ENCODE results near the gene IL22RA1. TPM values are rescaled to one million over a fixed set of nuclear protein-coding genes. Genes with fewer than 3 reads are reported as not detected.

IL22RA1 gene
- total and polyA plus RNA-seq, 2 of the 8 experiments (the other 6 are each of a cell fraction or from before 2014, with no cell fraction given), result 0.17 to 0.32 TPM

GRCh38 chr1:24090736-24091135, 52.2 kb downstream of the IL22RA1 start:
- H3K4me3 ChIP-seq (ENCODE audit: extremely low read depth in 1 of 4, insufficient read depth in 2 of 4, low read depth in 3 of 4, low read length in 4 of 4), result no peak overlapping the region
- WGBS, 2 experiments (ENCODE audit: extremely low coverage in 1 of 2, insufficient coverage in 1 of 2, insufficient read length in 1 of 2, insufficient replicate concordance in 2 of 2, low coverage in 1 of 2, low lambda C conversion rate in 2 of 2, missing lambda C conversion rate in 1 of 2), result 92% methylated on average over 10 of the region's 11 CpGs; no CpG with 5 or more reads in 1 of the 2 experiments
- H3K56ac ChIP-seq (replicated peaks; ENCODE audit: insufficient read length, low read depth, low read length), result no peak overlapping the region
- H3K36me3 ChIP-seq (ENCODE audit: control insufficient read depth in 2 of 4, insufficient read depth in 4 of 4, low read length in 3 of 4), result no peaks in the 10 kb centered on the region
- H3K18ac ChIP-seq (ENCODE audit: extremely low read depth, low read length), result no peak overlapping the region
- no peak overlapping the region for H2AFZ ChIP-seq (ENCODE audit: low read length)
- H3K4ac ChIP-seq (replicated peaks; ENCODE audit: insufficient read length, low read depth, low read length), result no peak overlapping the region
- FAIRE-seq (no peak), DNase-seq (ENCODE audit: low read depth in 1 of 2, low spot score in 2 of 2) (no peak)
- no peak overlapping the region for H4K8ac ChIP-seq (ENCODE audit: extremely low read depth, insufficient read depth, low read length)
- no peaks in the 10 kb centered on the region for H3K27me3 ChIP-seq (replicated peaks in 1 of 4; ENCODE audit: control insufficient read depth in 3 of 4, extremely low read depth in 1 of 4, insufficient read depth in 3 of 4, low read length in 3 of 4)
- no peaks in the 10 kb centered on the region for H3K79me1 ChIP-seq (ENCODE audit: low read depth, low read length)
- H4K5ac ChIP-seq (ENCODE audit: insufficient read length, low read depth, low read length), result no peak overlapping the region
- no peak overlapping the region for H3K14ac ChIP-seq (ENCODE audit: insufficient read length)
- H2BK5ac ChIP-seq (ENCODE audit: low read depth, low read length), result no peak overlapping the region
- no peak overlapping the region for H3K27ac ChIP-seq (ENCODE audit: low read depth, low read length)
- no peak overlapping the region for H3K9ac ChIP-seq (replicated peaks in 1 of 4; ENCODE audit: extremely low read depth in 1 of 4, low read depth in 3 of 4, low read length in 3 of 4)
- H3K23me2 ChIP-seq (ENCODE audit: low read depth, low read length), result no peaks in the 10 kb centered on the region
- no peak overlapping the region for H2BK120ac ChIP-seq (replicated peaks; ENCODE audit: low read depth, low read length)
- H3K23ac ChIP-seq (ENCODE audit: insufficient read length), result no peak overlapping the region
- no peaks in the 10 kb centered on the region for H4K20me1 ChIP-seq (replicated peaks in 1 of 2; ENCODE audit: control insufficient read depth in 1 of 2, insufficient read depth in 2 of 2, low read length in 2 of 2)
- ChIA-PET CTCF (ENCODE audit: partially characterized antibody) (interaction anchor here (0.9 to 2.0 kb wide), 5 partner anchors 14 to 497 kb away, joined by 3 to 5 read pairs (median 3); partner anchors contain the start of gene MYOM3), POLR2A (ENCODE audit: partially characterized antibody) (no interaction called here)
- no peak overlapping the region for H2BK12ac ChIP-seq (ENCODE audit: low read depth, low read length)
- no peaks in the 10 kb centered on the region for H3K79me2 ChIP-seq (ENCODE audit: control insufficient read depth in 1 of 2, insufficient read depth in 2 of 2, low read length in 2 of 2)
- no peak overlapping the region for H4K91ac ChIP-seq (replicated peaks; ENCODE audit: insufficient read length, low read length)
- H2BK20ac ChIP-seq (ENCODE audit: low read length), result no peak overlapping the region
- peaks cover 0 to 5% (median 2%) of the 10 kb centered on the region in 4 experiments; a peak in 3 of 7 replicates for H3K4me1 ChIP-seq (replicated peaks in 1 of 4; ENCODE audit: control insufficient read depth in 3 of 4, insufficient read depth in 4 of 4, low read length in 3 of 4)
- no peak overlapping the region for H2BK15ac ChIP-seq (ENCODE audit: low read length)
- no peak overlapping the region for H3K4me2 ChIP-seq (ENCODE audit: insufficient read depth in 1 of 2, low read depth in 2 of 2, low read length in 2 of 2)
- H2AK5ac ChIP-seq (ENCODE audit: low read depth, low read length), result no peak overlapping the region
- H3K9me3 ChIP-seq (ENCODE audit: insufficient read depth in 2 of 2, low read depth in 1 of 2, low read length in 1 of 2), result no peaks in the 10 kb centered on the region
- no peak for TF ChIP-seq SP4 (IDR thresholded peaks at IDR 0.05; ENCODE audit: low read length)
- TF ChIP-seq SIN3A (conservative IDR thresholded peaks at IDR 0.05 in 1 of 2, IDR thresholded peaks at IDR 0.05 in 1 of 2; ENCODE audit: low read depth in 1 of 2, low read length in 2 of 2), result no peak
- TF ChIP-seq POLR2A (IDR thresholded peaks at IDR 0.05; ENCODE audit: control extremely low read depth in 1 of 2, low read depth in 2 of 2, low read length in 2 of 2), result no peak
- no peak for TF ChIP-seq YY1 (IDR thresholded peaks at IDR 0.05; ENCODE audit: low read depth, low read length)
- TF ChIP-seq FOSL1 (IDR thresholded peaks at IDR 0.05; ENCODE audit: insufficient read depth, low read depth, low read length), result no peak
- no peak for TF ChIP-seq BACH1 (IDR thresholded peaks at IDR 0.05; ENCODE audit: low read length)
- no peak for TF ChIP-seq BCL11A (IDR thresholded peaks at IDR 0.05; ENCODE audit: low read depth in 2 of 2, low read length in 2 of 2)
- TF ChIP-seq TEAD4 (IDR thresholded peaks at IDR 0.05; ENCODE audit: low read depth, low read length), result no peak
- no peak for TF ChIP-seq ZNF274 (IDR thresholded peaks at IDR 0.05; ENCODE audit: borderline replicate concordance, extremely low read depth, low read length)
- no peak for TF ChIP-seq KDM4A (IDR thresholded peaks at IDR 0.05; ENCODE audit: low read depth, low read length, severe bottlenecking)
- TF ChIP-seq EGR1 (IDR thresholded peaks at IDR 0.05; ENCODE audit: borderline replicate concordance, low read depth, low read length), result no peak
- no peak for TF ChIP-seq SP1 (IDR thresholded peaks at IDR 0.05; ENCODE audit: low read depth, low read length)
- no peak for TF ChIP-seq CHD2 (IDR thresholded peaks at IDR 0.05; ENCODE audit: low read length)
- TF ChIP-seq JUND (IDR thresholded peaks at IDR 0.05; ENCODE audit: low read length), result no peak
- TF ChIP-seq USF2 (IDR thresholded peaks at IDR 0.05; ENCODE audit: low read length), result no peak
- no peak for TF ChIP-seq TCF12 (IDR thresholded peaks at IDR 0.05; ENCODE audit: low read depth, low read length)
